HL-60/S4 (cell line): ENCODE results near the gene GPR143.

Experiments
- in situ Hi-C: fragments of 300-500 bp; cut with MboI; formaldehyde crosslinking; loops from 2 replicates; pipeline ENCODE4 v1.14.3; 2022; ENCODE audit warnings: low sequenced_read_pairs

GPR143 gene

GRCh38 chrX:9710332-9710731, 55.3 kb downstream of the GPR143 start:
- in situ Hi-C loops: loop anchor here (25.0 kb wide), 2 partner anchors 748 to 898 kb away; partner anchors contain the start of gene FAM9A

GRCh38 chrX:9708923-9709553, 56.6 kb downstream of the GPR143 start:
- in situ Hi-C loops: loop anchor here (25.0 kb wide), 2 partner anchors 747 to 897 kb away; partner anchors contain the start of gene FAM9A

GRCh38 chrX:9708086-9708485, 57.6 kb downstream of the GPR143 start:
- in situ Hi-C loops: loop anchor here (25.0 kb wide), 2 partner anchors 746 to 896 kb away; partner anchors contain the start of gene FAM9A

- in situ Hi-C loops: loop anchor here (25.0 kb wide), 2 partner anchors 745 to 895 kb away; partner anchors contain the start of gene FAM9A
These were observed 58.2 kb downstream of the GPR143 start for GRCh38 chrX:9707306-9708033.

GRCh38 chrX:9706421-9706820, 59.2 kb downstream of the GPR143 start:
- in situ Hi-C loops: loop anchor here (25.0 kb wide), 2 partner anchors 744 to 894 kb away; partner anchors contain the start of gene FAM9A

- in situ Hi-C loops: loop anchor here (25.0 kb wide), 2 partner anchors 743 to 893 kb away; partner anchors contain the start of gene FAM9A
These were observed 60.7 kb downstream of the GPR143 start for GRCh38 chrX:9704876-9705465.

GRCh38 chrX:9703406-9703805, 62.2 kb downstream of the GPR143 start:
- in situ Hi-C loops: loop anchor here (25.0 kb wide), 2 partner anchors 741 to 891 kb away; partner anchors contain the start of gene FAM9A

- in situ Hi-C loops: loop anchor here (25.0 kb wide), 2 partner anchors 739 to 889 kb away; partner anchors contain the start of gene FAM9A
These were observed 63.9 kb downstream of the GPR143 start for GRCh38 chrX:9701790-9702189.

GRCh38 chrX:9700555-9700954, 65.1 kb downstream of the GPR143 start:
- in situ Hi-C loops: loop anchor here (25.0 kb wide), 2 partner anchors 738 to 888 kb away; partner anchors contain the start of gene FAM9A

GRCh38 chrX:9698576-9698975, 67.1 kb downstream of the GPR143 start:
- in situ Hi-C loops: no loop called here

- in situ Hi-C loops: no loop called here
These were observed 72.2 kb downstream of the GPR143 start for GRCh38 chrX:9693307-9694001.

- in situ Hi-C loops: no loop called here
These were observed 75.6 kb downstream of the GPR143 start for GRCh38 chrX:9690046-9690445.

GRCh38 chrX:9688833-9689232, 76.8 kb downstream of the GPR143 start:
- in situ Hi-C loops: no loop called here

- in situ Hi-C loops: no loop called here
These were observed 77.7 kb downstream of the GPR143 start for GRCh38 chrX:9687899-9688298.

- in situ Hi-C loops: no loop called here
These were observed 82.3 kb downstream of the GPR143 start for GRCh38 chrX:9683350-9683749.

- in situ Hi-C loops: no loop called here
These were observed 82.8 kb downstream of the GPR143 start for GRCh38 chrX:9682861-9683260.

GRCh38 chrX:9682456-9682855, 83.2 kb downstream of the GPR143 start:
- in situ Hi-C loops: no loop called here

GRCh38 chrX:9681422-9681821, 84.2 kb downstream of the GPR143 start:
- in situ Hi-C loops: no loop called here

- in situ Hi-C loops: no loop called here
These were observed 84.6 kb downstream of the GPR143 start for GRCh38 chrX:9681011-9681410.

GRCh38 chrX:9678215-9678965, 87.3 kb downstream of the GPR143 start:
- in situ Hi-C loops: no loop called here
